DND-41 (cell line): ENCODE data around the gene HLA-A.

Experiments used
- EZH2 ChIP-seq: IDR thresholded peaks from 3 replicates; pipeline ENCODE4 v1.6.1; 2012; ENCODE audit warnings: borderline replicate concordance, low read depth, mild to moderate bottlenecking, moderate library complexity, low read length, inconsistent platforms; ENCODE audit not compliant: severe bottlenecking
- TF ChIP-seq, protein P1 (sequence below): IDR thresholded peaks from 2 replicates; pipeline ENCODE4 v1.5.1; 2012; ENCODE audit warnings: borderline replicate concordance, low read length, moderate library complexity, mild to moderate bottlenecking; ENCODE audit not compliant: poor library complexity, severe bottlenecking; ENCODE audit errors: extremely low read depth

DNA sequence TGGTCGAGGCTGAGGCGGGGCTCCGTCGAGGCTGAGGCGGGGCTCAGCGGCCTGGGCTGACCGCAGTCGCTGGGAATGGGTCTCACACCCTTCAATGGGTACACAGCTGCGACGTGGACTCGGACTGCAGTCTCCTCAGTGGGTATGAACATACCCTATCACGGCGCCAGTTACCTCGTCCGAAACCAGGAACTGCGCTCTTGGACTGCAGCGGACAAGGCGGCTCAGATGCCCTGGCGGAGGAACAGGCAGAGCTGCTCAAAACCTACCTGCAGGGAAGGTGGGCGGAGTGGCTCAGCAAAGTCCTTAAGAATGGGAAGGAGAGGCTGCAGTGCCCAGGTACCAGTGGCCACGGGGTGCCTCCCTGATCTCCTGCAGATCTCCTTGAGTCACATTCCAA is 14.2 kb downstream of the HLA-A start:
- TF ChIP-seq, protein P1, sequence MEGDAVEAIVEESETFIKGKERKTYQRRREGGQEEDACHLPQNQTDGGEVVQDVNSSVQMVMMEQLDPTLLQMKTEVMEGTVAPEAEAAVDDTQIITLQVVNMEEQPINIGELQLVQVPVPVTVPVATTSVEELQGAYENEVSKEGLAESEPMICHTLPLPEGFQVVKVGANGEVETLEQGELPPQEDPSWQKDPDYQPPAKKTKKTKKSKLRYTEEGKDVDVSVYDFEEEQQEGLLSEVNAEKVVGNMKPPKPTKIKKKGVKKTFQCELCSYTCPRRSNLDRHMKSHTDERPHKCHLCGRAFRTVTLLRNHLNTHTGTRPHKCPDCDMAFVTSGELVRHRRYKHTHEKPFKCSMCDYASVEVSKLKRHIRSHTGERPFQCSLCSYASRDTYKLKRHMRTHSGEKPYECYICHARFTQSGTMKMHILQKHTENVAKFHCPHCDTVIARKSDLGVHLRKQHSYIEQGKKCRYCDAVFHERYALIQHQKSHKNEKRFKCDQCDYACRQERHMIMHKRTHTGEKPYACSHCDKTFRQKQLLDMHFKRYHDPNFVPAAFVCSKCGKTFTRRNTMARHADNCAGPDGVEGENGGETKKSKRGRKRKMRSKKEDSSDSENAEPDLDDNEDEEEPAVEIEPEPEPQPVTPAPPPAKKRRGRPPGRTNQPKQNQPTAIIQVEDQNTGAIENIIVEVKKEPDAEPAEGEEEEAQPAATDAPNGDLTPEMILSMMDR = no peak
- no peak for TF ChIP-seq EZH2
